EH (cell line): ENCODE measurements around the gene CNST.
"Not testable (repeated sequence)": the region's sequence is repeated elsewhere in the genome, so short reads cannot be mapped to it uniquely, and the experiment has no call there.

Experiments used
- DNase-seq: peaks from one replicate; pipeline ENCODE4 v3.0.0-alpha.2; 2015; ENCODE audit warnings: low read depth

The CNST gene

GRCh38 chr1:246622035-246622652 is 55.9 kb downstream of the CNST start:
- DNase-seq, result peak; percentile 63

- DNase-seq, result no peak
Observed at GRCh38 chr1:246624091-246624490, 57.8 kb downstream of the CNST start.

- no peak for DNase-seq
Observed at GRCh38 chr1:246629030-246629429, 62.8 kb downstream of the CNST start.

GRCh38 chr1:246629976-246630375 is 63.7 kb downstream of the CNST start:
- DNase-seq, result no peak

GRCh38 chr1:246631426-246631825 is 65.2 kb downstream of the CNST start:
- DNase-seq, result peak; percentile 84

GRCh38 chr1:246632281-246633168 is 66.3 kb downstream of the CNST start:
- DNase-seq, result peak; percentile 96

GRCh38 chr1:246634659-246635058 is 68.4 kb downstream of the CNST start:
- not testable (repeated sequence) for DNase-seq

GRCh38 chr1:246638941-246639655 is 72.8 kb downstream of the CNST start:
- no peak for DNase-seq

- peak; percentile 35 for DNase-seq
Observed at GRCh38 chr1:246639732-246640131, 73.5 kb downstream of the CNST start.

GRCh38 chr1:246640747-246641146 is 74.5 kb downstream of the CNST start:
- no peak for DNase-seq

GRCh38 chr1:246641394-246641793 is 75.1 kb downstream of the CNST start:
- no peak for DNase-seq

- no peak for DNase-seq
Observed at GRCh38 chr1:246642719-246643118, 76.5 kb downstream of the CNST start.

- peak; percentile 70 for DNase-seq
Observed at GRCh38 chr1:246647113-246647512, 80.9 kb downstream of the CNST start.

GRCh38 chr1:246647513-246647912 is 81.3 kb downstream of the CNST start:
- DNase-seq, result peak; percentile 29

- DNase-seq, result no peak
Observed at GRCh38 chr1:246651012-246651695, 84.9 kb downstream of the CNST start.

GRCh38 chr1:246658567-246658966 is 92.3 kb downstream of the CNST start:
- no peak for DNase-seq

GRCh38 chr1:246659594-246660140 is 93.4 kb downstream of the CNST start:
- DNase-seq, result no peak

- no peak for DNase-seq
Observed at GRCh38 chr1:246661451-246661850, 95.2 kb downstream of the CNST start.

GRCh38 chr1:246667773-246668172 is 101.5 kb downstream of the CNST start:
- DNase-seq, result no peak

- no peak for DNase-seq
Observed at GRCh38 chr1:246669659-246670058, 103.4 kb downstream of the CNST start.

GRCh38 chr1:246674049-246674448 is 107.8 kb downstream of the CNST start:
- no peak for DNase-seq

GRCh38 chr1:246677842-246678241 is 111.6 kb downstream of the CNST start:
- DNase-seq, result peak; percentile 17
